GM19328 (cell line): Measurements from ENCODE around the gene PACSIN1.

ENCODE experiments used
- ATAC-seq: cut with Tn5 transposase; IDR thresholded peaks from one replicate; pipeline ENCODE4 v1.9.1; 2021; ENCODE audit warnings: mild to moderate bottlenecking, moderate library complexity; ENCODE audit not compliant: unreplicated experiment

PACSIN1 gene

DNA sequence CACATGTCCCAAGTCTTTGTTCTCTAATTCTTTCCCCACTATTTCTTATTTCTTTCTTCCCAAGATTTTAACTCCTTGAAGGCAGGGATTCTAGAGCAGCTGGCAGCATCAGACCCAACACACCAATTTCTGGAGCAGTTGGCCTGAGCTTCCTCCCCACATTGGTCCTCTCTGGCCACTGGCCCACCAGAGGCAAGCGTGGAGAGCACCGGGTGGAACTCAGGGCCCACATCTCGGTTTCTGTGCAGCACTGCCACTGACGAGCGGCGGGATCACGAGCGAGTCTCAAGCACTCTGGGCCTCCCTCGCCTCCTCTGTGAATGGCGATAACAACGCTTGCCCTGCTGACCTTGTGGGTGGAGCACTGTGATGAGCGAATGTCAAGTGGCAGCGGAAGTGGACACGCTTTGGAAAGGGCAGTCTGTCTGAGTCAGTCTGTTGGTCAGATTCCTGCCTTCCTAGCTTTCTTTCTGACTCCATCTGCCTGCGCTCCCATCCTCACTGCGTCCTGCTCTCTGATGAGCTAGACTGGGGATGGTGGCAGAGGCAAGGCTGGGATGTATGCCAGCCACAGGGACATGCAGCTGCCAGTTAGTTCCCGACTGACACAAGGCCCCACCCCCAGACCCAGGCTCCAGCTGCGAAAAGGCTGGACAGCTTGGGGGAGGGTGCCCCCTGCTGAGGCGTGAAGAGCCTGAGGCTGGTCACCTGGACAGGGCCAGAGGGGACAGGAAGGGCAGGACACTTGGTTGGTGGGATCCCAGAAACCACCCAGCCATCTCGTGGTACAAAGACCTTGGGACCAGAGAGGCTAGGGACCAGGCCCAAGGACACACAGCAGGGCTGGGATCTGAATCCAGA lies 94.7 kb downstream of the PACSIN1 start:
- no peak for ATAC-seq

GRCh38 chr6:34561227-34561530 lies 95.3 kb downstream of the PACSIN1 start:
- no peak for ATAC-seq

GRCh38 chr6:34562350-34562749 lies 96.5 kb downstream of the PACSIN1 start:
- ATAC-seq: no peak

GRCh38 chr6:34562861-34563512 lies 97.1 kb downstream of the PACSIN1 start:
- no peak for ATAC-seq

DNA sequence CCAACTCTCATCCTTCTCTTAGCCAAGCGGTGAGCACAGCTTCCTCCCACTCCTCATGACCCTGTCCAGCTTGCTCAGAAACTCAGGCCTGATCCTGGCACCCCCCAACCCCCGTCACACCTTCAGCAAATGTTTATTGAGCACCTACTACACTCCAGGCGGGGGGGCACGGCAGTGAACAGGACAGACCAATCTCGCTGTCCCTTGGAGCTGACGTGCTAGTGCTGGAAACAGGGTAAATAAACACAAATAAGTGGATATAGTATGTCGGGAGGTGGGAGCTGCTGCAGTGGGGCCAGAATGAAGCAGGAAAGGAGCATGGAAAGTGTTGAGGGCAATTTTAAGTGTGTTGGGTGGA lies 97.6 kb downstream of the PACSIN1 start:
- no peak for ATAC-seq

- ATAC-seq: no peak
Observed at GRCh38 chr6:34564181-34564580, 98.3 kb downstream of the PACSIN1 start.

DNA sequence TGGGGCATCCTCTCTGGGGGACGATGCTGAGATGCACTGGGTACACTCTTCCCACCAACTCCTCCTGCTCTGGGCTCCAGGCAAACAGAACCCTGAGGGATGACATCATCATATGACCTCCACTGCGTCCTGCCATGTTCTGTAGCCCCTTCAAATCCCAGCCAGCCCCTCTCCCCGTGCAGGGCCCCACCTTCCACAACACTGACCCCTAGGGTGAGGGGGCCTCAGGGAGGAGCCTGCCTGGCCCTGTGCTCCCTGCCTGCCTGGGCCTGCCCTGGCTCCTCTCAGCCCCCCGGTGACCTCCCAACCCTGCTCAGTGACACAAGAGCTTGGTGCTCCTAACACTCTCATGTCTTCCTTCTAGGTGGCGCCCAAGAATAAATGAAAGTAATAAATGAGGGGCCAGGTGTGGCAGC lies 99.9 kb downstream of the PACSIN1 start:
- ATAC-seq: no peak

- no peak for ATAC-seq
Observed at GRCh38 chr6:34566830-34567546, 101.1 kb downstream of the PACSIN1 start.

GRCh38 chr6:34568341-34569201 lies 102.7 kb downstream of the PACSIN1 start:
- ATAC-seq: no peak

DNA sequence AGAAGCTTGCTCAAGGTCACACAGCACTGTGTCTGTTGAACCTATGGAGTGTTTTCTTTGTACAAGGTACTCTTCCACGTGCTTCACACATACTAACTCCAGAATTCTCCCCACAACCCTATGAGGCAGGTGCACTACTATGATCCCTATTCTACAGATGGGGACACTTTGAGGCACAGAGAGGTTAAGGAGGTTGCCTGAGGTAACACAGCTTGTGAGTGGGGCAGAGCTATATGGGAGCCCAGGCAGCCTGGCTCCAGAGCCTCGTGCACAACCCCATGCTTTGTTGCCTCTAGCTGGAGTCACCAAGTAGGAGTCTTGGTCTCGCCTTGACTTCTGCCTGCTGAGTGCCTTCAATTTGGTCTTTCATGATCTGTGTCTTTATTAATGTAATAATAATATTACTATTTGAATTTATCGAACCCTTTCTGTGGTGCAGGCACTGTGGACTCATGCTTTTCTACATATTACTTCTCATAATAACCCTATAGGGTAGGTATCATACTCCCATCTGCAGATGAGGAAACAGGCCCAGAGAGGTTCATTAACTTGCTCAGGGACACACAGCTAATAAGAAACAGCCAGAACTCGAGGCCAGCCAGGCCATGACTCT lies 103.6 kb downstream of the PACSIN1 start:
- ATAC-seq: no peak

DNA sequence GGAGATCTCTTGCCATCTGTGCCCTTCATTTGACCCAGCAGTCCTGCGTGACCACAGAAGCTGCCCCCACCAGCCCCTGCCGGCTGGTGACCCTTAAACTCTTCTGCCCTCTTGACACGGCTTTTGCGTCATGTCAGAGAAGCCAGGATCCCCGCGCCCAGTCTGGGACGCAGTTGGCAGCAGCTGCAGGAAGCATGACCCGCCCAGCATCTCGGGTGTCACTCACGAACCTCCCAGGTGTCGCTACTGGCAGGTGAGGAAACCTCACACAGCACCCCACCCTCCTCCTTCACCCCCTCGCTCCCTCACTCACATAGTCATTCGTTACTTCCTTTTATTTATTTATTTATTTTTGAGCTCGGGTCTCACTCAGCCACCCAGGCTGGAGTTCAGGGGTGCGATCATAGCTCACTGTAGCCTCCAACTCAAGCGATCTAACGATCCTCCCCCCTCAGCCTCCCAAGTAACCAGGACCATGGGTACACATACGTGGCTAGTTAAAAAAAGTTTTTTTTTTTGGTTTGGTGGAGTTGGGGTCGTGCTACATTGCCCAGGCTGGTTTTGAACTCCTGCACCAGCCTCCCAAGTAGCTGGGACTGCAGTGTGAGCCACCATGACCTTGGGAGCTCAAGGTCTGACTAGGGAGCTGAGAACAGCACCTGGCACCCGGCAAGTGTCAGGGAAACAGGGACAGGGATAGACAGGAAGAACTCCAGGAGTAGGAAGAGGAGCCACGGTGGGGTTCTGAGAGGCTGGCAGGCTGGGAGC lies 104.4 kb downstream of the PACSIN1 start:
- ATAC-seq: no peak

DNA sequence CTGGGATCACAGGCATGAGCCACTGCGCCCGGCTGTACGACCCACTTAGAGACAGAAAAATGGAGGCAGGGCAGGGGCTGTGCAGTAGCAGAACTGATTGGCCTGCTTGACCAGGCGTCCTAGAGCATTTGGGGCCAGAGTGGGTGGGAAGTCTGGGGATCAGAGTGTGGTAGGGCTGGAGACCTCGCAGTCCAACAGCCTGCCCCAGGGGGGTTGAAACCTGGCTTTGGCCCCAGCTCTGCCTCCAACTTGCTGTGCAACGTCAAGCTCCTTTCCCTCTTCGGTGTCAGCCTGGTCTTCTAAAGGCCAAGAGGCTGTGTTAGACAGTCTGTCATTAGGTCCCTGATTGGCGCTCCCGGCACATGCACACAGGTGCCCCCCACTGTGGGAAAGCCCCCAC lies 105.5 kb downstream of the PACSIN1 start:
- ATAC-seq: no peak

- no peak for ATAC-seq
Observed at GRCh38 chr6:34572021-34572420, 106.1 kb downstream of the PACSIN1 start.

DNA sequence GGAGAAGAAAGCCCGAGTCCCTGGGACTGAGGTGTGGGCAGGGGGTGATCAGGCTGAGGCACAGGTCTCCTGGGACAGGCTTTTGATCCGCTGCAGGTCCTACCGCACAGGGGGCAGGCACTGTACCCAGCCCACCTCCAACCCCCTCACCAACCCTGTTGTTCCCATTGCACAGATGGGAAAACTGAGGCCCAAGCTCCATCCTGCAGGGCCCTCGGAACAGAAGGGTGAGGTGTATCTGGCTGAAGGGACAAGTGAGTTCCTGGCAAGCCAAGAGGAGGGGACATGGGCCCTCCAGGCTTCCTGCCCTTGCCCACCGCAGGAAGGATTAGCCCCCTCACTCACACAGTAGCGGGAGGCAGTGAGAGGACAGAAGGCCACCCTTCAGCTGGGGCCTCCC lies 106.7 kb downstream of the PACSIN1 start:
- ATAC-seq: no peak

GRCh38 chr6:34573567-34574183 lies 107.8 kb downstream of the PACSIN1 start:
- ATAC-seq: no peak

DNA sequence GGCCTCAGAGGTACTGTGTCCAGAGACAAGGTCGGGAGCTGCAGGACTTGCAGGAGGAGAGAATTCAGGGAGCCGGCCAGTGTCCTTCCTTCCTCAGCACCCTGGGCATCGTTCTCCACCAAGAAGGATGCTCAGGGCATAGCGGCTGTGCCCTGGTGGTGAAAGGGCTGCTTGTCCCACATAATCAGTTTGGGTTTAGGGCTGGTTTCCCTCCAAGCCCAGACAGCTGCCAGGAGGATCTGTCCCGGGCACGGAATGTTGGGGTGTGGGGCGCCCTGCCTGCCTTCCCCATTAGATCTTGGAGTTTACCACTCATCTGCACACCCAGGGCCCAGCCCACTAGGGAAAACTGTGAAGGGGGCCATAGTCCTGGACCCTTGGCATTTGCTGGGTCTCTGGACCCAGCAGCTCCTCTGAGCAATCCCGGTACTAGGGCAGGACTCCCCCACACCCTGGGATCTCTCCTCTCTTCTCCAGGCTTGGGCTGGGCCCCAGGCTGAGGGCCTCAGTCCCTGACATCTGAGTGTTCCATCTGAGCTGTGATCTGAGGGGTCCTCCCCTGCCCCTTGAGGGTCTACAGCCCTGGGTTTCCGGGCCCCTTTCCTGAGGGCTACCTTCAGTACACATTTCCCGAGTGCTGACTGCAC lies 108.9 kb downstream of the PACSIN1 start:
- no peak for ATAC-seq

- no peak for ATAC-seq
Observed at GRCh38 chr6:34575326-34575725, 109.5 kb downstream of the PACSIN1 start.

- no peak for ATAC-seq
Observed at GRCh38 chr6:34576286-34576955, 110.5 kb downstream of the PACSIN1 start.
